Measurements from ENCODE around the gene PYGM.
A peak's percentile ranks its signal among the peaks of the same experiment; 100 is the strongest.

Gene PYGM

DNA sequence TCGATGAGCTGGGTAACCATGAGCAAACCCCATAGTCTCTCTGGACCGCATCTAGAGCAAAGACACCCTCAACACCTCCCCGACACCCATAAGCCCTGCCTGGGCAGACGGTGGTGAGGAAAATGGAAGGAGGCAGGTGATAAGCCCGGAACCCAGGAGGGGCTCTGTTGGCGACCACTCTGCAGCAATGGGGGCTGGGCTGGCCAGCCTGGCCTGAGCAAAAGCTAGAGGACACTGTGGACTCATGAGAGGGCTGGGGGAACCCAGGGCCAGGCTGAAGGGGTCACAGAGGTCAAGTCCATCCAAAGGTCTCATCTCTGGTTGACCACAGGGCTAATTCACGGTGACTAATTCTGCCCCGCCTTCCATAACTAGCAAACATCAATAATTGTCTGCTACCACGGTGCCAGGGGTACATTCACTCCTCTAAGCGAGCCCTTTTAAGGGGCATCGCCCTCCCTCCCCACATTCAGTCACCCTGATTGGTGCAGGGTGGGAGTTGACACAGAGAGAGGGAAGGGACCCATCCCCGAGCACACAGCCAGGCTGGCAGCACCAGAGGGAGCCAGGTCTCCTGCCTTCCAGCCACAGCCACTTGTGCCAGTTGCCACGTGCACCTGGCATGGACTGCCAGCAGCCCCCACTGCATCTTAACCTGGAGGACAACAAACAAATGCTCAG, 4.0 kb downstream of the PYGM start:
- Mint-ChIP-seq H3K27ac (no peak overlapping the region), H3K27me3 (no peaks in the 10 kb centered on the region), H3K4me1 (ENCODE audit: low read depth) (peaks cover 43% of the 10 kb centered on the region), H3K9me3 (ENCODE audit: low read depth) (no peaks in the 10 kb centered on the region), H3K4me3 (no peak overlapping the region), H3K36me3 (peaks cover 2% of the 10 kb centered on the region)

DNA sequence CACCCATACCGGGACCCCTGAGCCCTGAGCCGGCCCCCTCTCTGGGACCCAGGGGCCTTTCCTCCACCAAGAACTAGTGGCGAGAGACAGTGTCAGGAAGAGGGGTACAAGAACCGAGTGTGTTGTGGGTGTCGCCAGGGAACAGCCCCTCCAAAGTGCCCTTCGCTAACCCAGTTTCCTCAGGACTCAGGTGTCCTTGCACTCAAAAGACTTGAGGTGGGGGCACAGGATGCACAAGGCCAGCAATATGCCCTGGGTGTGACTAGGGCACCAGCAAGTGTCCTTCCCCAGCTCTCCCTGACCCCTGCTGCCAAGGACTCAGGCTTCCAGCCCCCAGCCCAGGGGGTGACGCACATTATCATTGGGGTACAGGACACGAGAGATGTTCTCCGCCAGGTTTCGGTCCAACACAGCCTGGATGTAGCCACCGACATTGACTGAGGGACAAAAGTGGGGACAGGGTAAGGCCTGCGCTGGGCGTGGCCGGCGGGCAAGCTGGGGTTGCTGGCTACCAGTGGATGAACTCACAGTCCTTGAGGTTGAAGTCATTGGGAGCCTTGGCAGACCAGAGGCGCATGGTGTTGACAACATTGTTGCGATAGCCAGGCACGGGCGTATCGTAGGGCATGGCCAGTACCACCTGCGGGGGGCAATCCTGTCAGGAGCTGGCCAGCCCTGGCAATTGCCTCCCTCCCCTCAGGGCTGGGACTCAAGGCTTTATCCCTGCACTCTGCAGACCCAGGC, 4.7 kb downstream of the PYGM start:
- Mint-ChIP-seq H3K4me1 (ENCODE audit: low read depth) (peaks cover 44% of the 10 kb centered on the region), H3K27ac (no peak overlapping the region), H3K9me3 (ENCODE audit: low read depth) (no peaks in the 10 kb centered on the region), H3K27me3 (no peaks in the 10 kb centered on the region), H3K4me3 (no peak overlapping the region), H3K36me3 (peaks cover 2% of the 10 kb centered on the region)

DNA sequence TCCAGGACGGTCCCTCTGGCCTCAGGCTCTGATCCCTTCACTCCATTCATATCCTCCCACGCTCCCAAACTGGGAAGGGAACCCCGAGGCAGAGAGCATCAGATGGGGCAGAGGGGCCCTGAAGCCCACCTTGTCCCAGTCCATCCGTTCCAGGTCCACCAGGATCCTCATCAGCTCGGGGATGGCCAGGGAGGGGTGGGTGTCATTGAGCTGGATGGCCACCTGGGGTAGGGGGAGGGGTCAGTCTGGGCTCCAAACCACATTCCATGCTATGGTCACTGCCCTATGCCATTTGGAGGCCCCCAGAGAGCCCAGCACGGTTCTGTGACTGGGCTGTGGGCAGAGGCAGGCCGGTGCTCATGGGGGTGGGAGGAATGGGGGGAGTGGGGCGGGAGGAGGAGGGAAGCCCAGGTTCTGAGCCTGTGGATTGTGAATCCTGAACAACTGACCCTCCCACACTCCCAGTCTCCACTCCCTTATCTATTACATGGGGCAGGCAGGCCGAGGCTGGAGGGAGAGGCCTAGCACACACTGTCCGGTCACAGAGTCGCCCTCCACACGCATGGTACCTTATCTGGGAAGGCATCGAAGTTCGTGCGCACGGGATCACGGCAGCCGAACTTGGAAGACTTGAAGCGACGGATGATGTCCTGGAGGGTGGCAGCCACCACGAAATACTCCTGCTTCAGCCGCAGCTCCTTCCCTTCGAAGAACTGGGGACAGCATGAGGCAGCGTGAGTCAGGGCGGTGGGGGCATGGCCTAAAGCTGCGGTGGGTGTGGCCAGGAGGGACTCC, 5.5 kb downstream of the PYGM start:
- Mint-ChIP-seq H3K4me1 (ENCODE audit: low read depth) (peaks cover 38% of the 10 kb centered on the region), H3K4me3 (no peak overlapping the region), H3K9me3 (ENCODE audit: low read depth) (no peaks in the 10 kb centered on the region), H3K27ac (no peak overlapping the region), H3K36me3 (peaks cover 2% of the 10 kb centered on the region), H3K27me3 (no peaks in the 10 kb centered on the region)

GRCh38 chr11:64753380-64754123, 6.2 kb downstream of the PYGM start:
- Mint-ChIP-seq H3K27me3 (no peaks in the 10 kb centered on the region), H3K36me3 (peaks cover 2% of the 10 kb centered on the region), H3K27ac (no peak overlapping the region), H3K4me3 (no peak overlapping the region), H3K9me3 (ENCODE audit: low read depth) (no peaks in the 10 kb centered on the region), H3K4me1 (ENCODE audit: low read depth) (peaks cover 32% of the 10 kb centered on the region)

GRCh38 chr11:64753019-64753379, 6.8 kb downstream of the PYGM start:
- H3K9me3 Mint-ChIP-seq (ENCODE audit: low read depth), result no peaks in the 10 kb centered on the region
- H3K4me1 Mint-ChIP-seq (ENCODE audit: low read depth), result peaks cover 32% of the 10 kb centered on the region
- H3K4me3 Mint-ChIP-seq, result no peak overlapping the region
- peaks cover 2% of the 10 kb centered on the region for H3K36me3 Mint-ChIP-seq
- H3K27ac Mint-ChIP-seq, result no peak overlapping the region
- H3K27me3 Mint-ChIP-seq, result no peaks in the 10 kb centered on the region

DNA sequence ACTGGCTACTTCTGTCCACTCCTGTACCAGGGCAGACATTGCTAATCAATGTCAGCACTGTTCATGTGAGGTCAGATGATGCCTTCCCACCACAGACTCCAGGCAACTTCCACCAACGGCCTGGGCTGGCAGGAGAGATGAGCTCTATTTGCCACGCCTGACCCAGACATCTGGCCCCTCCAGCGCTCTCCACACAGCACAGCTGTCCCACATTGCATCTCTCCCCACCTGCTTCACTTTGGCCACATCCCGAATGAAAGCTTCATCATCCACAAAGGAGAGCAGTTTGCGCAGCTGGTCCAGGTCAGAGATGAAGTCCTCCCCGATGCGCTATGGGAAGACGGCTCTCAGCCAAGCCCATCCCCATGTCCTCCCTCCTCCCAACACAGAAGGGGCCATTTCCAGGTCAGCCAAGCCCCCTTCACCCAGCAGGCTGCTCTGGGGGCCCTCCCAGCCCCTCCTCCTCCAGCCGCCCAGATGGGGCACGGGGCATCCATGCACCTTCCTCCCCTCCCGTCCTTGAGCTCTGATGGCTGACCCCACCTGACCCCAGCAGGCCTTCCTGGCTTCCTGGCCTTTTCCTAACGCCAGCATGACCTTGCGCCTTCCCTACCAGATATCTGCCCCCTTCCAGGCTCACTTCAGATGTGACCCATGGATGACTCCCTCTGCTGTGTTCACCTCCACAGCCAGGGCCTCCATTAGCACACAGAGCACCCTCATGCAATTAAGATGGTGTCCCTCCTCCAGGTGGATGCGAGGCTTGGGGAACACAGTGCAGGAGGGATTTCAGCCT, 7.4 kb downstream of the PYGM start:
- H3K9me3 Mint-ChIP-seq (ENCODE audit: low read depth), result no peaks in the 10 kb centered on the region
- peaks cover 2% of the 10 kb centered on the region for H3K36me3 Mint-ChIP-seq
- H3K4me3 Mint-ChIP-seq, result no peak overlapping the region
- H3K4me1 Mint-ChIP-seq (ENCODE audit: low read depth), result peaks cover 30% of the 10 kb centered on the region
- no peak overlapping the region for H3K27ac Mint-ChIP-seq
- no peaks in the 10 kb centered on the region for H3K27me3 Mint-ChIP-seq

GRCh38 chr11:64751580-64751979, 8.2 kb downstream of the PYGM start:
- no peaks in the 10 kb centered on the region for H3K27me3 Mint-ChIP-seq
- H3K4me1 Mint-ChIP-seq (ENCODE audit: low read depth), result peaks cover 30% of the 10 kb centered on the region
- no peak overlapping the region for H3K27ac Mint-ChIP-seq
- H3K36me3 Mint-ChIP-seq, result peaks cover 2% of the 10 kb centered on the region
- no peak overlapping the region for H3K4me3 Mint-ChIP-seq
- H3K9me3 Mint-ChIP-seq (ENCODE audit: low read depth), result no peaks in the 10 kb centered on the region

- H3K36me3 Mint-ChIP-seq, result peaks cover 2% of the 10 kb centered on the region
- H3K4me1 Mint-ChIP-seq (ENCODE audit: low read depth), result peaks cover 32% of the 10 kb centered on the region
- no peaks in the 10 kb centered on the region for H3K27me3 Mint-ChIP-seq
- H3K9me3 Mint-ChIP-seq (ENCODE audit: low read depth), result no peaks in the 10 kb centered on the region
- H3K4me3 Mint-ChIP-seq, result no peak overlapping the region
- no peak overlapping the region for H3K27ac Mint-ChIP-seq
Measured at GRCh38 chr11:64751136-64751535, 8.6 kb downstream of the PYGM start.

GRCh38 chr11:64750361-64751054, 9.3 kb downstream of the PYGM start:
- H3K36me3 Mint-ChIP-seq, result peaks cover 2% of the 10 kb centered on the region
- peaks cover 32% of the 10 kb centered on the region for H3K4me1 Mint-ChIP-seq (ENCODE audit: low read depth)
- H3K4me3 Mint-ChIP-seq, result no peak overlapping the region
- no peaks in the 10 kb centered on the region for H3K27me3 Mint-ChIP-seq
- peak overlapping the region; percentile 46 for H3K27ac Mint-ChIP-seq
- H3K9me3 Mint-ChIP-seq (ENCODE audit: low read depth), result no peaks in the 10 kb centered on the region

DNA sequence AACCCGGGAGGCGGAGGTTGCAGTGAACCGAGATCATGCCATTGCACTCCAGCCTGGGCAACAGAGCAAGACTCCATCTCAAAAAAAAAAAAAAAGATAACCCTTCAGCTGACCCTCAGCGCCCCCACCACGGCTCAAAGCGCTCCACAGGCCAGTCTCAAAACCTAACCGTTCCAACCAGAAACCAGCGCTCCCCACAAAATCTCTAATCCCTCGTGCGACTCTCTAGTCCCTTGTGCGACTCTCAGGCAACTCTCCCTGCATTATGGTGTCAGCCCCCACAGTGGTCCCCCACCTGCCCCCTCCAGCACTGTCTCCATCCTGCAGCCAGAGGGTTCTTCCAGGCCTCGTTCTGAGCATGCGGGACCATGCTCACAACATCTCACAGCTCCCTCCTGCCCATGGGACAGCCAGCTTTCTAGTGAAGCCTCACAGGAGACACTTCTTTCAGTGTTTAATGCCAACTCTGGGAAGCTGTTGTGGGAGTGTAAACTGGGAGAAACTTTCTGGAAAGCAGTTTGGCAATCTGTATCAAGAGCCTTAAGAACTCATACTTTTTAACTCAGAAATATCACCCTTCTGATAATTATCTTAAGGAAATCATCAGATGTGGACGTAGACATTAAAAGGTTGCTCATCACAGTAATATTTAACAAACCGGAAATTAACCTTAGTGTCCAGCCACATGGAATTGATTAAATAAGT, 11.7 kb downstream of the PYGM start:
- peaks cover 2% of the 10 kb centered on the region for H3K36me3 Mint-ChIP-seq
- no peak overlapping the region for H3K4me3 Mint-ChIP-seq
- H3K27ac Mint-ChIP-seq, result peak overlapping the region; percentile 58
- H3K9me3 Mint-ChIP-seq (ENCODE audit: low read depth), result no peaks in the 10 kb centered on the region
- no peaks in the 10 kb centered on the region for H3K27me3 Mint-ChIP-seq
- H3K4me1 Mint-ChIP-seq (ENCODE audit: low read depth), result peaks cover 38% of the 10 kb centered on the region

DNA sequence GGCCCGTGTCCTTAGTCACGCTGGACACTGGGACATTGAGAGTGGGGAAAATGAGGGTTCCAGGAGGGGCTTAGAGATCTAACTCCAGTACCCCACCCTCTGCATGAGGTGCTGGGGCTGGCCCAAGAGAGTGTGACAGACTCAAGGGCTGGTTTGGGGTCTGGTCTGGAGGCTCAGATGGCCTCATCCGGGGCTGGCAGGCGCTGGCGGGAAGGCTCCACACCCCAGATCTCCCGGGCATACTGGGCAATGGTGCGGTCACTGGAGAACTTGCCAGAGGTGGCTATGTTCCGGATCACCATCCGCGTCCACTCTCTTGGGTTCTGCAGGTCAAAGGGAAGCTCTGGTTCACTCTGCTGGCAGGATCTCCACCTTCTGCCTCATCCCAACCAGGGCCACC, 13.3 kb downstream of the PYGM start:
- peaks cover 34% of the 10 kb centered on the region for H3K4me1 Mint-ChIP-seq (ENCODE audit: low read depth)
- H3K9me3 Mint-ChIP-seq (ENCODE audit: low read depth), result no peaks in the 10 kb centered on the region
- peak overlapping the region; percentile 47 for H3K4me3 Mint-ChIP-seq

DNA sequence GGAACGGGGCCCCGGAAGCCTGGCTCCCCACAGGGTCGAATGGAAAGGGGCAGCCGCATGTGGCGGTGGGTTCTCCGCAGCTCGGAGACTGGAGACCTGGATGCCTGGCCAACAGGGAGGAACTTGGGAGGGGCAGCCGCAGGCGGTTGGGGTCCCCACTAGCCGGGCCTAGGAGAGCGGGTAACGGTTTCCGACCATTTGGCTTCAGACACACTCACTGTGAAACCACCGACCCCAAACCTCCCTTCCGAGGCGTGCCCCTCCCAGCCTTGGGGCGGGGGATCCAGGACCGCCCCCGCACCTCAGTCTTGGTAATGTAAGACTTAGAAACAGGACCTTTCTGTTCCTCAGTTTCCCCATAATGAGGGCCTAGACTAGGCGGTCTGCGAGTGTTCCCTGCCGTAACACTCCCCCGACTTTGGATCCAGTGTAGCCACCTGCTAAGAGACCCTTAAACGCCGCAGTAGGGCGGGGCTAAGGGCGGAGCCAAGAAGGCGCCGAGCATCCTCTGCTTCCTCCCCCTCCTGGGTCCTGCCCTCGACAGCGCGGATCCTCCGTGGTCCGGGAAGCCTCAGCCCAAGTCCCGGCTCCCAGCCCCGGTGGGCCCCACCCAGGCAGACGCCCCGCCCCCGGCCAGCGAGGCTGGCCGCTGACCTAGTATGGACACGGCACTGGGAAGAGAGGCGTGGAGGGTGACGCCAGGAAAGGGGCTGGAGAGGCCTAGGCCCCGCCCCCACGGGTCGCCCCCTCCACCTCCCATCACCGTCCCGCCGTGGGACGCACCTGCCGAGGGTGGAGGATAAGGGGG, 14.0 kb downstream of the PYGM start:
- Mint-ChIP-seq H3K9me3 (ENCODE audit: low read depth) (no peaks in the 10 kb centered on the region), H3K4me1 (ENCODE audit: low read depth) (peaks cover 37% of the 10 kb centered on the region), H3K27me3 (no peaks in the 10 kb centered on the region), H3K27ac (peak overlapping the region; percentile 82), H3K4me3 (peak overlapping the region; percentile 86), H3K36me3 (no peaks in the 10 kb centered on the region)

More for the DNA sequence above, 13.3 kb downstream of the PYGM start:
- H3K27ac Mint-ChIP-seq, result no peak overlapping the region
- no peaks in the 10 kb centered on the region for H3K27me3 Mint-ChIP-seq
- H3K36me3 Mint-ChIP-seq, result no peaks in the 10 kb centered on the region

DNA sequence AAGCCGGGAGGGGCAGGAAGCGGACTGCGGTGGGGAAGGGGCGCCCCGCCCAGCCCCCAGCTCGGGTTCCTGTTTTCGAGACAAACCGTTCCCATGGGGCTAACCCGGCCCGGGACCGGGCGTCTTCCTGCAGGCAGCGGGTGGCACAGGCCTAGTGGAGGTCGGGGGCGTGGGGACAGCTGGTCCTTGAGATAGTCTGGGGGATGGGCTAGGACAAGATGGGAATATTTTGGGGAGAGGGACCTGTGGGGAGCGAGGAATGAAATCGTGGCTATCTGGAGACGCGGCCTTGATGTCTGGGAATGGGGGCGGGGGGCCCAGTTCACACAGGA, 14.6 kb downstream of the PYGM start:
- peak overlapping the region; percentile 82 for H3K27ac Mint-ChIP-seq
- H3K4me3 Mint-ChIP-seq, result peak overlapping the region; percentile 86
- H3K4me1 Mint-ChIP-seq (ENCODE audit: low read depth), result peaks cover 36% of the 10 kb centered on the region
- H3K9me3 Mint-ChIP-seq (ENCODE audit: low read depth), result no peaks in the 10 kb centered on the region
- no peaks in the 10 kb centered on the region for H3K27me3 Mint-ChIP-seq
- no peaks in the 10 kb centered on the region for H3K36me3 Mint-ChIP-seq

Data from activated naive CD8-positive, alpha-beta T cell (primary cell).